BE2C (cell line): ENCODE data around the gene LY86.

Experiments used
- DNase-seq: peaks from one replicate; pipeline ENCODE4 v3.0.0-alpha.2; 2020
- H3K27me3 ChIP-seq: fragments of 250-450 bp; sonication (Bioruptor Pico); 2 replicates; pipeline ENCODE4 v1.5.1; 2020; ENCODE audit warnings: mild to moderate bottlenecking
- H3K36me3 ChIP-seq: fragments of 250-450 bp; sonication (Bioruptor Pico); 2 replicates; pipeline ENCODE4 v1.5.1; 2020; ENCODE audit warnings: mild to moderate bottlenecking
- H3K4me1 ChIP-seq: fragments of 250-450 bp; sonication (Bioruptor Pico); 2 replicates; pipeline ENCODE4 v1.5.1; 2020
- H3K4me3 ChIP-seq: 2 replicates; pipeline ENCODE4 v1.5.1; 2011; ENCODE audit warnings: low read depth, low read length
- H3K9me3 ChIP-seq: fragments of 250-450 bp; sonication (Bioruptor Pico); 2 replicates; pipeline ENCODE4 v1.5.1; 2020
- TF ChIP-seq, protein P1 (sequence below): IDR thresholded peaks from 2 replicates; pipeline ENCODE4 v1.5.1; 2012; ENCODE audit warnings: mild to moderate bottlenecking, low read depth, low read length

The LY86 gene

GRCh38 chr6:6657820-6658217, 69.3 kb downstream of the LY86 start:
- TF ChIP-seq, protein P1, sequence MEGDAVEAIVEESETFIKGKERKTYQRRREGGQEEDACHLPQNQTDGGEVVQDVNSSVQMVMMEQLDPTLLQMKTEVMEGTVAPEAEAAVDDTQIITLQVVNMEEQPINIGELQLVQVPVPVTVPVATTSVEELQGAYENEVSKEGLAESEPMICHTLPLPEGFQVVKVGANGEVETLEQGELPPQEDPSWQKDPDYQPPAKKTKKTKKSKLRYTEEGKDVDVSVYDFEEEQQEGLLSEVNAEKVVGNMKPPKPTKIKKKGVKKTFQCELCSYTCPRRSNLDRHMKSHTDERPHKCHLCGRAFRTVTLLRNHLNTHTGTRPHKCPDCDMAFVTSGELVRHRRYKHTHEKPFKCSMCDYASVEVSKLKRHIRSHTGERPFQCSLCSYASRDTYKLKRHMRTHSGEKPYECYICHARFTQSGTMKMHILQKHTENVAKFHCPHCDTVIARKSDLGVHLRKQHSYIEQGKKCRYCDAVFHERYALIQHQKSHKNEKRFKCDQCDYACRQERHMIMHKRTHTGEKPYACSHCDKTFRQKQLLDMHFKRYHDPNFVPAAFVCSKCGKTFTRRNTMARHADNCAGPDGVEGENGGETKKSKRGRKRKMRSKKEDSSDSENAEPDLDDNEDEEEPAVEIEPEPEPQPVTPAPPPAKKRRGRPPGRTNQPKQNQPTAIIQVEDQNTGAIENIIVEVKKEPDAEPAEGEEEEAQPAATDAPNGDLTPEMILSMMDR = no peak
- DNase-seq = no peak
- H3K36me3 ChIP-seq = no peaks in the 10 kb centered on the region
- no peaks in the 10 kb centered on the region for H3K9me3 ChIP-seq
- no peak overlapping the region for H3K4me3 ChIP-seq
- H3K27me3 ChIP-seq = no peaks in the 10 kb centered on the region
- peaks cover 20% of the 10 kb centered on the region for H3K4me1 ChIP-seq

GRCh38 chr6:6659600-6660327, 71.2 kb downstream of the LY86 start:
- DNase-seq = no peak
- no peak overlapping the region for H3K4me3 ChIP-seq
- no peaks in the 10 kb centered on the region for H3K36me3 ChIP-seq
- no peaks in the 10 kb centered on the region for H3K9me3 ChIP-seq
- no peaks in the 10 kb centered on the region for H3K27me3 ChIP-seq
- peaks cover 20% of the 10 kb centered on the region for H3K4me1 ChIP-seq
- TF ChIP-seq, protein P1 = no peak

GRCh38 chr6:6660339-6661045, 72.0 kb downstream of the LY86 start:
- Histone ChIP-seq H3K36me3 (no peaks in the 10 kb centered on the region), H3K27me3 (no peaks in the 10 kb centered on the region), H3K9me3 (no peaks in the 10 kb centered on the region), H3K4me1 (peaks cover 20% of the 10 kb centered on the region), H3K4me3 (no peak overlapping the region)
- no peak for DNase-seq
- TF ChIP-seq, protein P1 = no peak

- Histone ChIP-seq H3K4me3 (peak overlapping the region; percentile 31), H3K36me3 (no peaks in the 10 kb centered on the region), H3K4me1 (peaks cover 20% of the 10 kb centered on the region), H3K27me3 (no peaks in the 10 kb centered on the region), H3K9me3 (no peaks in the 10 kb centered on the region)
- no peak for DNase-seq
- TF ChIP-seq, protein P1 = no peak
These were observed 72.7 kb downstream of the LY86 start for GRCh38 chr6:6661191-6661590.

GRCh38 chr6:6661684-6662083, 73.2 kb downstream of the LY86 start:
- Histone ChIP-seq H3K4me1 (peaks cover 20% of the 10 kb centered on the region), H3K27me3 (no peaks in the 10 kb centered on the region), H3K36me3 (no peaks in the 10 kb centered on the region), H3K4me3 (peak overlapping the region; percentile 31), H3K9me3 (no peaks in the 10 kb centered on the region)
- TF ChIP-seq, protein P1 = no peak
- peak; percentile 79 for DNase-seq
